C4-2B (cell line): Measurements from ENCODE around the gene MN1.

ENCODE experiments used
- ZFX ChIP-seq: fragments of 450-650 bp; IDR thresholded peaks from 2 replicates; pipeline ENCODE4 v1.6.1; 2017
- TF ChIP-seq, protein P1 (sequence below): fragments of 450-650 bp; conservative IDR thresholded peaks from 2 replicates; pipeline ENCODE4 v1.5.1; 2017; ENCODE audit warnings: mild to moderate bottlenecking

DNA sequence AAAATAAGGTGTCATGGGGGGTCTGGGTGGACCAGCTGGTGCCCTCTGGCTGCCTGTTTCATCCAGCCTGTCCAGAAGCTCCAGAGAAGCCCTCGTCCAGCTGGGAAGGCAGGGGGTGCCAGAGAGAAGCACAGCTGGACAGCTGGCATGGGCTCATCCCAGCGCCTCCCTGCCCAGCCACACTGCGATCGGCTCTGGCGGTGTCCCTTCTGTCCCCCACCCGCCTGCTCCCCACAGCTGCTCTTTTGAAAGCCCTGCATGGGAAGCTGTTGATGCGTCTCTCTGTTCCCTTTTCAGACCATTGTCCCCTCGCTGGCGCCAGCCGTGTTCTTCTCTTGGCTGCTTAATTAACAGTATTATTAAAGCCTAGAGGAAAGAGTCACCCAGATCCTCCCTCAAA lies 86.5 kb downstream of the MN1 start:
- TF ChIP-seq, protein P1, sequence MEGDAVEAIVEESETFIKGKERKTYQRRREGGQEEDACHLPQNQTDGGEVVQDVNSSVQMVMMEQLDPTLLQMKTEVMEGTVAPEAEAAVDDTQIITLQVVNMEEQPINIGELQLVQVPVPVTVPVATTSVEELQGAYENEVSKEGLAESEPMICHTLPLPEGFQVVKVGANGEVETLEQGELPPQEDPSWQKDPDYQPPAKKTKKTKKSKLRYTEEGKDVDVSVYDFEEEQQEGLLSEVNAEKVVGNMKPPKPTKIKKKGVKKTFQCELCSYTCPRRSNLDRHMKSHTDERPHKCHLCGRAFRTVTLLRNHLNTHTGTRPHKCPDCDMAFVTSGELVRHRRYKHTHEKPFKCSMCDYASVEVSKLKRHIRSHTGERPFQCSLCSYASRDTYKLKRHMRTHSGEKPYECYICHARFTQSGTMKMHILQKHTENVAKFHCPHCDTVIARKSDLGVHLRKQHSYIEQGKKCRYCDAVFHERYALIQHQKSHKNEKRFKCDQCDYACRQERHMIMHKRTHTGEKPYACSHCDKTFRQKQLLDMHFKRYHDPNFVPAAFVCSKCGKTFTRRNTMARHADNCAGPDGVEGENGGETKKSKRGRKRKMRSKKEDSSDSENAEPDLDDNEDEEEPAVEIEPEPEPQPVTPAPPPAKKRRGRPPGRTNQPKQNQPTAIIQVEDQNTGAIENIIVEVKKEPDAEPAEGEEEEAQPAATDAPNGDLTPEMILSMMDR, result no peak
- no peak for TF ChIP-seq ZFX
